K562 (cell line): ENCODE results near the gene NUP188. TPM values are rescaled to one million over a fixed set of nuclear protein-coding genes. Genes with fewer than 3 reads are reported as not detected.

Experiments used
- ARNT ChIP-seq, 2 experiments: fragments of 450-650 bp; IDR thresholded peaks; 2 replicates each; pipeline ENCODE4 v1.6.1; 2016; ENCODE audit warnings: mild to moderate bottlenecking in 1 of 2
- CBFA2T3 ChIP-seq: fragments of 450-650 bp; IDR thresholded peaks from 2 replicates; pipeline ENCODE4 v1.6.1; 2017
- MAFG ChIP-seq: fragments of 450-650 bp; conservative IDR thresholded peaks from 2 replicates; pipeline ENCODE4 v1.6.1; 2016; ENCODE audit warnings: missing genetic modification characterization, missing compliant biosample characterization
- MCM7 ChIP-seq, 2 experiments: fragments of 450-650 bp; IDR thresholded peaks; 2 replicates each; pipeline ENCODE4 v1.6.1; 2016 to 2018
- NUFIP1 ChIP-seq: fragments of 450-650 bp; IDR thresholded peaks from 2 replicates; pipeline ENCODE4 v1.6.1; 2018; ENCODE audit not compliant: partially characterized antibody
- POU5F1 ChIP-seq: fragments of 150-350 bp; IDR thresholded peaks from 2 replicates; pipeline ENCODE4 v1.6.1; 2014; ENCODE audit warnings: borderline replicate concordance, low read length, low read depth, mild to moderate bottlenecking; ENCODE audit not compliant: partially characterized antibody
- REST ChIP-seq, 2 experiments: fragments of 450-650 bp; formaldehyde crosslinking in 1 of 2; IDR thresholded peaks; 2 replicates each; pipeline versions ENCODE4 v1.4.0 to v1.6.1; 2014 to 2020; ENCODE audit warnings: mild to moderate bottlenecking in 2 of 2, borderline replicate concordance in 1 of 2, low read depth in 1 of 2
- ZSCAN29 ChIP-seq: fragments of 450-650 bp; IDR thresholded peaks from 2 replicates; pipeline ENCODE4 v1.6.1; 2017
- polyA plus RNA-seq, 8 experiments: library from polyadenylated mRNA; depleted of rRNA in 4 of 8; stranded (reverse) in 5 of 8; unstranded in 3 of 8; fragments of >200 nt; fragmentation: Nextera tagmentation in 2 of 8; fragmentation: Illumina TruSeq in 1 of 8; extraction: Ambion mirVana in 2 of 8; extraction: Trizol in 1 of 8; gene quantifications; 2 replicates each; pipeline versions ENCODE4 v1.2.1 to v1.2.3, GENCODE V29; 2011 to 2014; ENCODE audit warnings: inconsistent platforms in 1 of 8, missing spikeins in 1 of 8
- total RNA-seq, 7 experiments: library from RNA; depleted of rRNA in 6 of 7; stranded (reverse); fragments of >200 nt in 6 of 7; fragmentation: Illumina TruSeq in 2 of 7; extraction: Trizol in 2 of 7; gene quantifications; 2 replicates each; pipeline versions ENCODE4 v1.2.1 to v1.2.3, GENCODE V29; 2011 to 2021; ENCODE audit warnings: low replicate concordance in 1 of 7

NUP188 gene
- total and polyA plus RNA-seq, 9 of the 15 experiments (the other 6 are each of a cell fraction or from before 2014, with no cell fraction given) = 11.7 to 135 (median 70.6) TPM

GRCh38 chr9:128905964-128906363 lies 41.5 kb upstream of the NUP188 start (continued):
- TF ChIP-seq REST (IDR thresholded peaks at IDR 0.05; ENCODE audit: borderline replicate concordance) (no peak), REST (CRISPR knock-in tag; IDR thresholded peaks at IDR 0.05; ENCODE audit: low read depth) (no peak), ARNT (IDR thresholded peaks at IDR 0.05) (no peak), MAFG (tag) (no peak), ZSCAN29 (no peak), POU5F1 (no peak), CBFA2T3 (no peak), NUFIP1 (no peak), MCM7 (IDR thresholded peaks at IDR 0.05) (no peak)
- TF ChIP-seq, all 486 proteins: peak for 0
